GM10248 (cell line): ENCODE data around the gene SQOR.

Source experiments
- CTCF ChIA-PET: fragments of 300-600 bp; sonication (Branson Sonifier 250); formaldehyde crosslinking; extraction: SDS; loops from one replicate; lab custom pipeline; 2021; ENCODE audit warnings: antibody characterized with exemption; lab: Yijun Ruan, JAX
- POLR2A ChIA-PET: fragments of 350-650 bp; sonication (Branson Sonifier 250); formaldehyde crosslinking; extraction: SDS; loops from one replicate; lab custom pipeline; 2020; ENCODE audit warnings: antibody characterized with exemption; lab: Yijun Ruan, JAX
- DNase-seq: peaks from one replicate; pipeline ENCODE4 v3.0.0; 2012; ENCODE audit errors: extremely low spot score
- CTCF ChIP-seq: IDR thresholded peaks from 2 replicates; pipeline ENCODE4 v1.5.1; 2012; ENCODE audit warnings: mild to moderate bottlenecking, low read depth; ENCODE audit errors: extremely low read depth, missing control alignments, control extremely low read depth

The SQOR gene

GRCh38 chr15:45653702-45654424, 19.0 kb downstream of the SQOR start:
- ChIA-PET CTCF (interaction anchor here (1.4 to 2.4 kb wide), 3 partner anchors 10 to 16 kb away, joined by 3 to 9 read pairs (median 6); no protein-coding TSS in a partner anchor), POLR2A (no interaction called here)
- TF ChIP-seq CTCF, result no peak
- no peak for DNase-seq

- TF ChIP-seq CTCF, result no peak
- ChIA-PET POLR2A (no interaction called here), CTCF (interaction anchor here (2.4 kb wide), 1 partner anchor 17 kb away, joined by 6 read pairs; no protein-coding TSS in a partner anchor)
- DNase-seq, result no peak
Observed at GRCh38 chr15:45654749-45655148, 19.9 kb downstream of the SQOR start.

GRCh38 chr15:45657254-45657653, 22.4 kb downstream of the SQOR start:
- TF ChIP-seq CTCF, result no peak
- CTCF ChIA-PET, result no interaction called here
- POLR2A ChIA-PET, result no interaction called here
- no peak for DNase-seq

- CTCF ChIA-PET, result interaction anchor here (0.9 to 2.8 kb wide), 2 partner anchors 10 to 20 kb away, joined by 3 to 13 read pairs; no protein-coding TSS in a partner anchor
- POLR2A ChIA-PET, result no interaction called here
- no peak for TF ChIP-seq CTCF
- no peak for DNase-seq
Observed at GRCh38 chr15:45657764-45658545, 23.1 kb downstream of the SQOR start.

GRCh38 chr15:45660231-45660979, 25.6 kb downstream of the SQOR start:
- CTCF ChIA-PET, result interaction anchor here (0.9 to 2.8 kb wide), 9 partner anchors 9 to 455 kb away, joined by 3 to 33 read pairs (median 3); no protein-coding TSS in a partner anchor
- TF ChIP-seq CTCF, result peak; percentile 17
- POLR2A ChIA-PET, result no interaction called here
- peak; percentile 39 for DNase-seq

- TF ChIP-seq CTCF, result no peak
- DNase-seq, result no peak
- CTCF ChIA-PET, result interaction anchor here (1.2 kb wide), 1 partner anchor 20 kb away, joined by 3 read pairs; no protein-coding TSS in a partner anchor
- POLR2A ChIA-PET, result no interaction called here
Observed at GRCh38 chr15:45662375-45662774, 27.5 kb downstream of the SQOR start.
